Measurements from ENCODE around the gene ACKR2.

DNA sequence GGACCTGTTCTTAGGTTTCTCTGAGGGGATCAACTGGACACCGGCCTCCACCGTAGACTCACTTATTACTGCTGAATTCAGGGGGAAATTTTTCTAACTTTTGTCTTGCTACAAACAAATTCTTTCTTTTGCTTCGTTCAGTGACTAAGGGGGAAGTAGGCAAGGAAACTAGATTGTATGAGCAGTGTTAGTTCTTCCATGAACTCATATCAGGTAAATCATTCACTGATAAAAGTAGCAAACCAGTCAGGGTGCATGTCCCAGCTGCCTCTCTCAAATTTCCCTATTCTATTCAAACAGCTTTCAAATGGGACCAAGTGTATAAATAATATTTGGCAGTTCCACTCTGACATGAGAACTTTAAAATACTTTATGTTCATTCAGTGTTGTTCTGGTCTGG lies 28.8 kb upstream of the ACKR2 start:
- TF ChIP-seq, protein P1, sequence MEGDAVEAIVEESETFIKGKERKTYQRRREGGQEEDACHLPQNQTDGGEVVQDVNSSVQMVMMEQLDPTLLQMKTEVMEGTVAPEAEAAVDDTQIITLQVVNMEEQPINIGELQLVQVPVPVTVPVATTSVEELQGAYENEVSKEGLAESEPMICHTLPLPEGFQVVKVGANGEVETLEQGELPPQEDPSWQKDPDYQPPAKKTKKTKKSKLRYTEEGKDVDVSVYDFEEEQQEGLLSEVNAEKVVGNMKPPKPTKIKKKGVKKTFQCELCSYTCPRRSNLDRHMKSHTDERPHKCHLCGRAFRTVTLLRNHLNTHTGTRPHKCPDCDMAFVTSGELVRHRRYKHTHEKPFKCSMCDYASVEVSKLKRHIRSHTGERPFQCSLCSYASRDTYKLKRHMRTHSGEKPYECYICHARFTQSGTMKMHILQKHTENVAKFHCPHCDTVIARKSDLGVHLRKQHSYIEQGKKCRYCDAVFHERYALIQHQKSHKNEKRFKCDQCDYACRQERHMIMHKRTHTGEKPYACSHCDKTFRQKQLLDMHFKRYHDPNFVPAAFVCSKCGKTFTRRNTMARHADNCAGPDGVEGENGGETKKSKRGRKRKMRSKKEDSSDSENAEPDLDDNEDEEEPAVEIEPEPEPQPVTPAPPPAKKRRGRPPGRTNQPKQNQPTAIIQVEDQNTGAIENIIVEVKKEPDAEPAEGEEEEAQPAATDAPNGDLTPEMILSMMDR (IDR thresholded peaks at IDR 0.05), result no peak
- TF ChIP-seq POLR2A (IDR thresholded peaks at IDR 0.05), result no peak

Measured in thyroid gland (tissue), 4 donors.